Panc1 (cell line): ENCODE results near the gene DSCAML1. TPM values are rescaled to one million over a fixed set of nuclear protein-coding genes. Genes with fewer than 3 reads are reported as not detected.

ENCODE experiments used
- ATAC-seq: fragments of 200-7000 bp; cut with Tn5 transposase; 2 replicates; pipeline ENCODE4 v1.9.1; 2020; ENCODE audit warnings: mild to moderate bottlenecking, moderate library complexity
- BruUV-seq: library from RNA; stranded (reverse); fragments of 400-500 nt; replicated peaks from 2 replicates; lab custom pipeline; 2021; lab: Mats Ljungman, UMichigan
- CTCF ChIA-PET: fragments of 300-600 bp; sonication (Branson Sonifier 250); formaldehyde crosslinking; loops from one replicate; lab custom pipeline; 2022; ENCODE audit warnings: antibody characterized with exemption; lab: Charles Lee
- POLR2A ChIA-PET: fragments of 300-600 bp; sonication (Branson Sonifier 250); formaldehyde crosslinking; loops from one replicate; lab custom pipeline; 2022; ENCODE audit warnings: antibody characterized with exemption; lab: Charles Lee
- DNase-seq: peaks from one replicate; pipeline ENCODE4 v3.0.0-alpha.2; 2010; ENCODE audit warnings: low read depth, low spot score
- H3K27ac ChIP-seq: 2 replicates; pipeline ENCODE4 v1.5.1; 2011; ENCODE audit warnings: mild to moderate bottlenecking, low read length, inconsistent platforms
- H3K27me3 ChIP-seq: fragments of 200-500 bp; sonication (Bioruptor generic); 2 replicates; pipeline ENCODE4 v1.6.0; 2014; ENCODE audit warnings: low read length, inconsistent platforms; ENCODE audit not compliant: control insufficient read depth, insufficient read depth
- H3K36me3 ChIP-seq: fragments of 200-500 bp; sonication (Bioruptor generic); 2 replicates; pipeline ENCODE4 v1.5.1; 2014; ENCODE audit warnings: inconsistent platforms, mild to moderate bottlenecking, low read length, moderate library complexity; ENCODE audit not compliant: control insufficient read depth, insufficient read depth
- H3K4me1 ChIP-seq: 2 replicates; pipeline ENCODE4 v1.5.1; 2011; ENCODE audit warnings: inconsistent platforms, mild to moderate bottlenecking, low read length, moderate library complexity; ENCODE audit not compliant: control insufficient read depth, insufficient read depth
- H3K4me3 ChIP-seq, 2 experiments: 2 replicates each; pipeline ENCODE4 v1.5.1; 2011 to 2012; ENCODE audit warnings: low read depth in 2 of 2, low read length in 2 of 2, mild to moderate bottlenecking in 2 of 2, inconsistent platforms in 1 of 2, moderate library complexity in 1 of 2
- H3K9me3 ChIP-seq: fragments of 200-500 bp; sonication (Bioruptor generic); 2 replicates; pipeline ENCODE4 v1.5.1; 2014; ENCODE audit warnings: low read depth, mild to moderate bottlenecking, inconsistent platforms, low read length, moderate library complexity; ENCODE audit not compliant: control insufficient read depth, insufficient read depth
- CTCF ChIP-seq: fragments of 450-650 bp; IDR thresholded peaks from 2 replicates; pipeline ENCODE4 v1.5.1; 2017; ENCODE audit warnings: mild to moderate bottlenecking
- POLR2AphosphoS5 ChIP-seq: IDR thresholded peaks from 2 replicates; pipeline ENCODE4 v1.6.1; 2012; ENCODE audit warnings: mild to moderate bottlenecking, low read depth, low read length, moderate library complexity
- REST ChIP-seq, 2 experiments: IDR thresholded peaks; 2 replicates each; pipeline ENCODE4 v1.6.1; 2011 to 2012; ENCODE audit warnings: low read depth in 2 of 2, control low read depth in 1 of 2, low read length in 1 of 2, mild to moderate bottlenecking in 1 of 2, moderate library complexity in 1 of 2; ENCODE audit not compliant: insufficient read depth in 1 of 2
- SIN3A ChIP-seq: IDR thresholded peaks from 2 replicates; pipeline ENCODE4 v1.6.1; 2012; ENCODE audit warnings: low read depth, mild to moderate bottlenecking, low read length, moderate library complexity, borderline replicate concordance; ENCODE audit not compliant: insufficient read depth
- TCF7L2 ChIP-seq: IDR thresholded peaks from 2 replicates; pipeline ENCODE4 v1.6.1; 2011; ENCODE audit warnings: mild to moderate bottlenecking, low read depth, low read length, inconsistent platforms
- in situ Hi-C: cut with HindIII; loops from 2 replicates; pipeline ENCODE4 v1.10.0; 2016; ENCODE audit warnings: low sequenced_read_pairs, low pct_unique_long_range_greater_than_20kb
- intact Hi-C: fragments of 100-400 bp; cut with micrococcal nuclease; formaldehyde crosslinking; loops from one replicate; pipeline ENCODE4 v1.10.0; 2022; ENCODE audit not compliant: unreplicated experiment
- total RNA-seq: library from RNA; stranded (reverse); gene quantifications from one replicate; pipeline ENCODE4 v1.2.1, GENCODE V29; 2021; ENCODE audit not compliant: unreplicated experiment

Gene DSCAML1
- total RNA-seq, 1 experiment from 2014 or later, result 1.6 TPM

GRCh38 chr11:117710211-117710610 is 86.8 kb downstream of the DSCAML1 start:
- H3K36me3 ChIP-seq, result no peaks in the 10 kb centered on the region
- no peak for DNase-seq
- TF ChIP-seq TCF7L2, result no peak
- TF ChIP-seq CTCF, result no peak
- TF ChIP-seq POLR2AphosphoS5, result no peak
- TF ChIP-seq SIN3A, result no peak
- no peak for TF ChIP-seq REST (IDR thresholded peaks at IDR 0.05; ENCODE audit: insufficient read depth in 1 of 2, low read depth in 2 of 2, low read length in 1 of 2)
- ATAC-seq, result no peak
- in situ Hi-C loops, result no loop called here
- no peaks in the 10 kb centered on the region for H3K4me1 ChIP-seq
- H3K9me3 ChIP-seq, result no peaks in the 10 kb centered on the region
- intact Hi-C loops, result no loop called here
- no TSS peak for BruUV-seq
- ChIA-PET CTCF (no interaction called here), POLR2A (no interaction called here)
- H3K27ac ChIP-seq, result no peak overlapping the region
- H3K27me3 ChIP-seq, result peaks cover 6% of the 10 kb centered on the region
- no peak overlapping the region for H3K4me3 ChIP-seq

GRCh38 chr11:117706322-117706814 is 90.6 kb downstream of the DSCAML1 start:
- ChIA-PET CTCF (no interaction called here), POLR2A (no interaction called here)
- no peaks in the 10 kb centered on the region for H3K36me3 ChIP-seq
- TF ChIP-seq REST (IDR thresholded peaks at IDR 0.05; ENCODE audit: insufficient read depth in 1 of 2, low read depth in 2 of 2, low read length in 1 of 2) (no peak), CTCF (no peak), SIN3A (no peak), TCF7L2 (no peak), POLR2AphosphoS5 (no peak)
- peaks cover 6% of the 10 kb centered on the region for H3K27me3 ChIP-seq
- ATAC-seq, result no peak
- no TSS peak for BruUV-seq
- DNase-seq, result no peak
- no peak overlapping the region for H3K4me3 ChIP-seq
- H3K9me3 ChIP-seq, result no peaks in the 10 kb centered on the region
- intact Hi-C loops, result no loop called here
- H3K4me1 ChIP-seq, result peaks cover 6% of the 10 kb centered on the region; the same call in 1 of the 2 replicates
- in situ Hi-C loops, result no loop called here
- no peak overlapping the region for H3K27ac ChIP-seq
